GM23338 (cell line): ENCODE measurements around the gene TSPAN33. TPM values are rescaled to one million over a fixed set of nuclear protein-coding genes. Genes with fewer than 3 reads are reported as not detected.

ENCODE experiments used
- ATAC-seq: fragments of 200-7000 bp; cut with Tn5 transposase; 3 replicates; pipeline ENCODE4 v1.9.1; 2020
- DNase-seq: peaks from one replicate; pipeline ENCODE4 v3.0.0-alpha.2; 2015; ENCODE audit warnings: low spot score
- H2AFZ ChIP-seq: fragments of 200-600 bp; sonication (generic); 2 replicates; pipeline ENCODE4 v1.8.0; 2016; ENCODE audit warnings: antibody characterized with exemption, mild to moderate bottlenecking, moderate library complexity
- H3F3A ChIP-seq: fragments of 200-600 bp; sonication (generic); replicated peaks from 2 replicates; pipeline ENCODE4 v1.8.0; 2017; ENCODE audit warnings: antibody characterized with exemption, mixed run types, low read depth
- H3K27ac ChIP-seq: fragments of 200-600 bp; sonication (generic); 2 replicates; pipeline ENCODE4 v1.6.1; 2016; ENCODE audit warnings: low read depth
- H3K27me3 ChIP-seq: fragments of 200-600 bp; sonication (generic); 2 replicates; pipeline ENCODE4 v1.8.0; 2016; ENCODE audit warnings: mild to moderate bottlenecking, mixed run types, moderate library complexity; ENCODE audit not compliant: insufficient read depth
- H3K36me3 ChIP-seq: fragments of 200-600 bp; sonication (generic); 2 replicates; pipeline ENCODE4 v1.8.0; 2016; ENCODE audit warnings: mild to moderate bottlenecking; ENCODE audit not compliant: insufficient read depth
- H3K4me1 ChIP-seq: fragments of 200-600 bp; sonication (generic); 2 replicates; pipeline ENCODE4 v1.8.0; 2016; ENCODE audit warnings: mild to moderate bottlenecking, moderate library complexity; ENCODE audit not compliant: insufficient read depth
- H3K4me2 ChIP-seq: fragments of 200-600 bp; sonication (generic); 2 replicates; pipeline ENCODE4 v1.7.1; 2017; ENCODE audit warnings: mixed run types
- H3K4me3 ChIP-seq: fragments of 200-600 bp; sonication (generic); 2 replicates; pipeline ENCODE4 v1.6.1; 2016; ENCODE audit warnings: mixed run types
- H3K79me2 ChIP-seq: fragments of 200-600 bp; sonication (generic); replicated peaks from 2 replicates; pipeline ENCODE4 v1.8.0; 2017; ENCODE audit warnings: mild to moderate bottlenecking; ENCODE audit not compliant: insufficient read depth
- H3K9me2 ChIP-seq: fragments of 200-600 bp; sonication (generic); 2 replicates; pipeline ENCODE4 v1.8.0; 2017; ENCODE audit not compliant: insufficient read depth
- H4K20me1 ChIP-seq: fragments of 200-600 bp; sonication (generic); replicated peaks from 2 replicates; pipeline ENCODE4 v1.8.0; 2017; ENCODE audit warnings: mild to moderate bottlenecking; ENCODE audit not compliant: insufficient read depth
- H3K27ac Mint-ChIP-seq: 2 replicates; pipeline ENCODE4 v1.8.0; 2020; ENCODE audit warnings: inconsistent platforms, mild to moderate bottlenecking, moderate library complexity, mixed read lengths
- H3K27me3 Mint-ChIP-seq: 3 replicates; pipeline ENCODE4 v1.8.0; 2022; ENCODE audit warnings: low read depth, mild to moderate bottlenecking, moderate library complexity, mixed read lengths, inconsistent platforms; ENCODE audit not compliant: insufficient read depth, poor library complexity
- H3K36me3 Mint-ChIP-seq: 3 replicates; pipeline ENCODE4 v1.8.0; 2021; ENCODE audit warnings: low read depth, mild to moderate bottlenecking, inconsistent platforms, moderate library complexity, mixed read lengths
- H3K4me1 Mint-ChIP-seq: 3 replicates; pipeline ENCODE4 v1.8.0; 2020; ENCODE audit warnings: mild to moderate bottlenecking, inconsistent platforms, mixed read lengths
- H3K4me3 Mint-ChIP-seq: 3 replicates; pipeline ENCODE4 v1.8.0; 2021; ENCODE audit warnings: moderate library complexity, mild to moderate bottlenecking, inconsistent platforms, mixed read lengths
- H3K9me3 Mint-ChIP-seq: 3 replicates; pipeline ENCODE4 v1.8.0; 2020; ENCODE audit warnings: moderate library complexity, mild to moderate bottlenecking, inconsistent platforms, mixed read lengths
- CREB1 ChIP-seq: fragments of 250-450 bp; sonication (Bioruptor Pico); IDR thresholded peaks from 2 replicates; pipeline ENCODE4 v1.5.0; 2020; ENCODE audit warnings: low read depth, mild to moderate bottlenecking, moderate library complexity
- CTCF ChIP-seq, 2 experiments: fragments of 200-600 bp in 1 of 2; sonication (generic) in 1 of 2; conservative IDR thresholded peaks; 2 replicates each; pipeline versions ENCODE4 v1.5.1 to v1.6.1; 2016 to 2017; ENCODE audit warnings: antibody characterized with exemption in 2 of 2, low read depth in 2 of 2, mild to moderate bottlenecking in 2 of 2, moderate library complexity in 1 of 2
- ETS1 ChIP-seq: IDR thresholded peaks from 2 replicates; pipeline ENCODE4 v1.6.1; 2016; ENCODE audit warnings: antibody characterized with exemption
- EZH2phosphoT487 ChIP-seq: fragments of 200-600 bp; sonication (generic); IDR thresholded peaks from one replicate; pipeline ENCODE4 v1.8.1; 2018; ENCODE audit warnings: antibody characterized with exemption; ENCODE audit not compliant: unreplicated experiment
- JUNB ChIP-seq: IDR thresholded peaks from one replicate; pipeline ENCODE4 v1.6.1; 2016; ENCODE audit warnings: antibody characterized with exemption; ENCODE audit not compliant: unreplicated experiment
- ZNF114 ChIP-seq: fragments of 250-450 bp; sonication (Bioruptor Pico); IDR thresholded peaks from 2 replicates; pipeline ENCODE4 v1.5.0; 2020; ENCODE audit warnings: mild to moderate bottlenecking, moderate library complexity
- polyA plus RNA-seq: library from polyadenylated mRNA; unstranded; fragments of >200 nt; fragmentation: Nextera tagmentation; extraction: Ambion mirVana; gene quantifications from 2 replicates; pipeline ENCODE4 v1.2.1, GENCODE V29; 2016
- total RNA-seq: library from RNA; depleted of rRNA; stranded (reverse); fragments of >200 nt; shearing (Covaris generic); gene quantifications from 2 replicates; pipeline ENCODE4 v1.2.3, GENCODE V29; 2014
- TF ChIP-seq, protein P1 (sequence below): IDR thresholded peaks from one replicate; pipeline ENCODE4 v1.6.1; 2018; ENCODE audit warnings: antibody characterized with exemption; ENCODE audit not compliant: unreplicated experiment
- TF ChIP-seq, protein P2 (sequence below): fragments of 250-450 bp; sonication (Bioruptor Pico); IDR thresholded peaks from 2 replicates; pipeline ENCODE4 v1.5.0; 2020; ENCODE audit warnings: mild to moderate bottlenecking, moderate library complexity

TSPAN33 gene
- total and polyA plus RNA-seq, 2 experiments from 2014 or later: 17.6 to 51.5 TPM

GRCh38 chr7:129122751-129123509 lies 21.6 kb upstream of the TSPAN33 start:
- no peak overlapping the region; the same call in 1 of the 2 replicates for H2AFZ ChIP-seq
- TF ChIP-seq CREB1 (CRISPR knock-in tag) (no peak), EZH2phosphoT487 (no peak), JUNB (no peak), ETS1 (no peak), CTCF (conservative IDR thresholded peaks at IDR 0.05; ENCODE audit: low read depth in 2 of 2) (no peak), ZNF114 (CRISPR knock-in tag) (no peak)
- TF ChIP-seq, protein P1, sequence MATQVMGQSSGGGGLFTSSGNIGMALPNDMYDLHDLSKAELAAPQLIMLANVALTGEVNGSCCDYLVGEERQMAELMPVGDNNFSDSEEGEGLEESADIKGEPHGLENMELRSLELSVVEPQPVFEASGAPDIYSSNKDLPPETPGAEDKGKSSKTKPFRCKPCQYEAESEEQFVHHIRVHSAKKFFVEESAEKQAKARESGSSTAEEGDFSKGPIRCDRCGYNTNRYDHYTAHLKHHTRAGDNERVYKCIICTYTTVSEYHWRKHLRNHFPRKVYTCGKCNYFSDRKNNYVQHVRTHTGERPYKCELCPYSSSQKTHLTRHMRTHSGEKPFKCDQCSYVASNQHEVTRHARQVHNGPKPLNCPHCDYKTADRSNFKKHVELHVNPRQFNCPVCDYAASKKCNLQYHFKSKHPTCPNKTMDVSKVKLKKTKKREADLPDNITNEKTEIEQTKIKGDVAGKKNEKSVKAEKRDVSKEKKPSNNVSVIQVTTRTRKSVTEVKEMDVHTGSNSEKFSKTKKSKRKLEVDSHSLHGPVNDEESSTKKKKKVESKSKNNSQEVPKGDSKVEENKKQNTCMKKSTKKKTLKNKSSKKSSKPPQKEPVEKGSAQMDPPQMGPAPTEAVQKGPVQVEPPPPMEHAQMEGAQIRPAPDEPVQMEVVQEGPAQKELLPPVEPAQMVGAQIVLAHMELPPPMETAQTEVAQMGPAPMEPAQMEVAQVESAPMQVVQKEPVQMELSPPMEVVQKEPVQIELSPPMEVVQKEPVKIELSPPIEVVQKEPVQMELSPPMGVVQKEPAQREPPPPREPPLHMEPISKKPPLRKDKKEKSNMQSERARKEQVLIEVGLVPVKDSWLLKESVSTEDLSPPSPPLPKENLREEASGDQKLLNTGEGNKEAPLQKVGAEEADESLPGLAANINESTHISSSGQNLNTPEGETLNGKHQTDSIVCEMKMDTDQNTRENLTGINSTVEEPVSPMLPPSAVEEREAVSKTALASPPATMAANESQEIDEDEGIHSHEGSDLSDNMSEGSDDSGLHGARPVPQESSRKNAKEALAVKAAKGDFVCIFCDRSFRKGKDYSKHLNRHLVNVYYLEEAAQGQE: no peak

GRCh38 chr7:129123510-129123857 lies 21.0 kb upstream of the TSPAN33 start:
- no peak overlapping the region for H3K4me3 ChIP-seq
- peaks cover 7% of the 10 kb centered on the region; the same call in 1 of the 2 replicates for H3K27me3 ChIP-seq
- no peaks in the 10 kb centered on the region for H4K20me1 ChIP-seq
- no peaks in the 10 kb centered on the region for H3K36me3 ChIP-seq
- peaks cover 26% of the 10 kb centered on the region for H3K36me3 Mint-ChIP-seq
- H3F3A ChIP-seq: peaks cover 4% of the 10 kb centered on the region; the same call in 1 of the 2 replicates
- H3K4me3 Mint-ChIP-seq: no peak overlapping the region
- no peak overlapping the region for H3K4me2 ChIP-seq
- peaks cover 6% of the 10 kb centered on the region for H3K27me3 Mint-ChIP-seq
- no peak for ATAC-seq
- H3K79me2 ChIP-seq: no peaks in the 10 kb centered on the region
- H3K27ac Mint-ChIP-seq: no peak overlapping the region
- H3K4me1 ChIP-seq: no peaks in the 10 kb centered on the region
- no peak for DNase-seq
- peaks cover 4% of the 10 kb centered on the region for H3K9me2 ChIP-seq
- H3K9me3 Mint-ChIP-seq: peaks cover 41% of the 10 kb centered on the region
- H2AFZ ChIP-seq: no peak overlapping the region; the same call in 1 of the 2 replicates
- H3K27ac ChIP-seq: no peak overlapping the region
- H3K4me1 Mint-ChIP-seq: no peaks in the 10 kb centered on the region
- TF ChIP-seq, protein P2, sequence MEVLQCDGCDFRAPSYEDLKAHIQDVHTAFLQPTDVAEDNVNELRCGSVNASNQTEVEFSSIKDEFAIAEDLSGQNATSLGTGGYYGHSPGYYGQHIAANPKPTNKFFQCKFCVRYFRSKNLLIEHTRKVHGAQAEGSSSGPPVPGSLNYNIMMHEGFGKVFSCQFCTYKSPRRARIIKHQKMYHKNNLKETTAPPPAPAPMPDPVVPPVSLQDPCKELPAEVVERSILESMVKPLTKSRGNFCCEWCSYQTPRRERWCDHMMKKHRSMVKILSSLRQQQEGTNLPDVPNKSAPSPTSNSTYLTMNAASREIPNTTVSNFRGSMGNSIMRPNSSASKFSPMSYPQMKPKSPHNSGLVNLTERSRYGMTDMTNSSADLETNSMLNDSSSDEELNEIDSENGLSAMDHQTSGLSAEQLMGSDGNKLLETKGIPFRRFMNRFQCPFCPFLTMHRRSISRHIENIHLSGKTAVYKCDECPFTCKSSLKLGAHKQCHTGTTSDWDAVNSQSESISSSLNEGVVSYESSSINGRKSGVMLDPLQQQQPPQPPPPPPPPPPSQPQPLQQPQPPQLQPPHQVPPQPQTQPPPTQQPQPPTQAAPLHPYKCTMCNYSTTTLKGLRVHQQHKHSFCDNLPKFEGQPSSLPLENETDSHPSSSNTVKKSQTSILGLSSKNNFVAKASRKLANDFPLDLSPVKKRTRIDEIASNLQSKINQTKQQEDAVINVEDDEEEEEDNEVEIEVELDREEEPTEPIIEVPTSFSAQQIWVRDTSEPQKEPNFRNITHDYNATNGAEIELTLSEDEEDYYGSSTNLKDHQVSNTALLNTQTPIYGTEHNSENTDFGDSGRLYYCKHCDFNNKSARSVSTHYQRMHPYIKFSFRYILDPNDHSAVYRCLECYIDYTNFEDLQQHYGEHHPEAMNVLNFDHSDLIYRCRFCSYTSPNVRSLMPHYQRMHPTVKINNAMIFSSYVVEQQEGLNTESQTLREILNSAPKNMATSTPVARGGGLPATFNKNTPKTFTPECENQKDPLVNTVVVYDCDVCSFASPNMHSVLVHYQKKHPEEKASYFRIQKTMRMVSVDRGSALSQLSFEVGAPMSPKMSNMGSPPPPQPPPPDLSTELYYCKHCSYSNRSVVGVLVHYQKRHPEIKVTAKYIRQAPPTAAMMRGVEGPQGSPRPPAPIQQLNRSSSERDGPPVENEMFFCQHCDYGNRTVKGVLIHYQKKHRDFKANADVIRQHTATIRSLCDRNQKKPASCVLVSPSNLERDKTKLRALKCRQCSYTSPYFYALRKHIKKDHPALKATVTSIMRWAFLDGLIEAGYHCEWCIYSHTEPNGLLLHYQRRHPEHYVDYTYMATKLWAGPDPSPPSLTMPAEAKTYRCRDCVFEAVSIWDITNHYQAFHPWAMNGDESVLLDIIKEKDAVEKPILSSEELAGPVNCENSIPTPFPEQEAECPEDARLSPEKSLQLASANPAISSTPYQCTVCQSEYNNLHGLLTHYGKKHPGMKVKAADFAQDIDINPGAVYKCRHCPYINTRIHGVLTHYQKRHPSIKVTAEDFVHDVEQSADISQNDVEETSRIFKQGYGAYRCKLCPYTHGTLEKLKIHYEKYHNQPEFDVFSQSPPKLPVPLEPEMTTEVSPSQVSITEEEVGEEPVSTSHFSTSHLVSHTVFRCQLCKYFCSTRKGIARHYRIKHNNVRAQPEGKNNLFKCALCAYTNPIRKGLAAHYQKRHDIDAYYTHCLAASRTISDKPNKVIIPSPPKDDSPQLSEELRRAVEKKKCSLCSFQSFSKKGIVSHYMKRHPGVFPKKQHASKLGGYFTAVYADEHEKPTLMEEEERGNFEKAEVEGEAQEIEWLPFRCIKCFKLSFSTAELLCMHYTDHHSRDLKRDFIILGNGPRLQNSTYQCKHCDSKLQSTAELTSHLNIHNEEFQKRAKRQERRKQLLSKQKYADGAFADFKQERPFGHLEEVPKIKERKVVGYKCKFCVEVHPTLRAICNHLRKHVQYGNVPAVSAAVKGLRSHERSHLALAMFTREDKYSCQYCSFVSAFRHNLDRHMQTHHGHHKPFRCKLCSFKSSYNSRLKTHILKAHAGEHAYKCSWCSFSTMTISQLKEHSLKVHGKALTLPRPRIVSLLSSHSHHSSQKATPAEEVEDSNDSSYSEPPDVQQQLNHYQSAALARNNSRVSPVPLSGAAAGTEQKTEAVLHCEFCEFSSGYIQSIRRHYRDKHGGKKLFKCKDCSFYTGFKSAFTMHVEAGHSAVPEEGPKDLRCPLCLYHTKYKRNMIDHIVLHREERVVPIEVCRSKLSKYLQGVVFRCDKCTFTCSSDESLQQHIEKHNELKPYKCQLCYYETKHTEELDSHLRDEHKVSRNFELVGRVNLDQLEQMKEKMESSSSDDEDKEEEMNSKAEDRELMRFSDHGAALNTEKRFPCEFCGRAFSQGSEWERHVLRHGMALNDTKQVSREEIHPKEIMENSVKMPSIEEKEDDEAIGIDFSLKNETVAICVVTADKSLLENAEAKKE (CRISPR knock-in tag): no peak
- TF ChIP-seq ZNF114 (CRISPR knock-in tag): no peak

More at GRCh38 chr7:129122751-129123509, 21.6 kb upstream of the TSPAN33 start:
- ATAC-seq (no peak), DNase-seq (no peak)
- Histone ChIP-seq H3K9me2 (peaks cover 4% of the 10 kb centered on the region), H3K27ac (no peak overlapping the region), H3K4me1 (no peaks in the 10 kb centered on the region), H3K4me2 (no peak overlapping the region), H3K79me2 (no peaks in the 10 kb centered on the region), H3K4me3 (no peak overlapping the region), H3F3A (peaks cover 4% of the 10 kb centered on the region; the same call in 1 of the 2 replicates), H4K20me1 (no peaks in the 10 kb centered on the region), H3K27me3 (peaks cover 7% of the 10 kb centered on the region; the same call in 1 of the 2 replicates), H3K36me3 (no peaks in the 10 kb centered on the region)
- peaks cover 6% of the 10 kb centered on the region for H3K27me3 Mint-ChIP-seq
- peaks cover 26% of the 10 kb centered on the region for H3K36me3 Mint-ChIP-seq
- H3K27ac Mint-ChIP-seq: no peak overlapping the region
- H3K9me3 Mint-ChIP-seq: peaks cover 41% of the 10 kb centered on the region
- H3K4me3 Mint-ChIP-seq: no peak overlapping the region
- no peaks in the 10 kb centered on the region for H3K4me1 Mint-ChIP-seq
